H9 (cell line): ENCODE results near the gene UXT. TPM values are rescaled to one million over a fixed set of nuclear protein-coding genes. Genes with fewer than 3 reads are reported as not detected.

Experiments used
- DNase-seq: peaks from one replicate; pipeline ENCODE4 v3.0.0-alpha.2; 2017
- H2AFZ ChIP-seq: one replicate; pipeline ENCODE4 v1.6.1; 2013; ENCODE audit warnings: mild to moderate bottlenecking, low read length, control low read depth, moderate library complexity
- H2AK5ac ChIP-seq: 2 replicates; pipeline ENCODE4 v1.6.1; 2013; ENCODE audit warnings: low read length, control low read depth, mixed read lengths; ENCODE audit not compliant: insufficient read length
- H2BK120ac ChIP-seq: one replicate; pipeline ENCODE4 v1.6.1; 2013; ENCODE audit warnings: low read depth, mild to moderate bottlenecking, low read length, control low read depth, inconsistent platforms; ENCODE audit not compliant: poor library complexity, severe bottlenecking
- H2BK12ac ChIP-seq: 2 replicates; pipeline ENCODE4 v1.6.1; 2013; ENCODE audit warnings: low read length, control low read depth, mixed read lengths, low read depth; ENCODE audit not compliant: insufficient read length
- H2BK15ac ChIP-seq: 2 replicates; pipeline ENCODE4 v1.6.1; 2013; ENCODE audit warnings: low read depth, low read length, control low read depth
- H2BK20ac ChIP-seq: one replicate; pipeline ENCODE4 v1.6.1; 2013; ENCODE audit warnings: low read depth, mild to moderate bottlenecking, low read length, control low read depth, inconsistent platforms; ENCODE audit not compliant: poor library complexity, severe bottlenecking
- H2BK5ac ChIP-seq: 2 replicates; pipeline ENCODE4 v1.6.1; 2013; ENCODE audit warnings: low read length, control low read depth, mixed read lengths; ENCODE audit not compliant: insufficient read length
- H3K14ac ChIP-seq: 2 replicates; pipeline ENCODE4 v1.6.1; 2013; ENCODE audit warnings: low read length, control low read depth; ENCODE audit not compliant: insufficient read depth
- H3K18ac ChIP-seq: 2 replicates; pipeline ENCODE4 v1.6.1; 2013; ENCODE audit warnings: low read depth, mild to moderate bottlenecking, mixed read lengths, low read length, control low read depth; ENCODE audit not compliant: insufficient read length
- H3K23ac ChIP-seq: 2 replicates; pipeline ENCODE4 v1.6.1; 2013; ENCODE audit warnings: low read length, control low read depth, mixed read lengths, low read depth; ENCODE audit not compliant: insufficient read length
- H3K23me2 ChIP-seq: 2 replicates; pipeline ENCODE4 v1.6.1; 2013; ENCODE audit warnings: low read depth, mild to moderate bottlenecking, mixed read lengths, low read length, control low read depth; ENCODE audit not compliant: insufficient read length, poor library complexity, severe bottlenecking
- H3K27ac ChIP-seq: 2 replicates; pipeline ENCODE4 v1.5.1; 2013; ENCODE audit warnings: low read length, control low read depth, mixed read lengths, low read depth; ENCODE audit not compliant: insufficient read length
- H3K27me3 ChIP-seq: 2 replicates; pipeline ENCODE4 v1.6.1; 2013; ENCODE audit warnings: low read length, control low read depth, inconsistent platforms; ENCODE audit not compliant: insufficient read depth
- H3K4ac ChIP-seq: 2 replicates; pipeline ENCODE4 v1.6.1; 2013; ENCODE audit warnings: low read depth, mild to moderate bottlenecking, control low read depth, inconsistent platforms, low read length, moderate library complexity
- H3K4me1 ChIP-seq: 2 replicates; pipeline ENCODE4 v1.6.1; 2013; ENCODE audit warnings: low read length, control low read depth, inconsistent platforms; ENCODE audit not compliant: insufficient read depth
- H3K4me2 ChIP-seq: 2 replicates; pipeline ENCODE4 v1.6.1; 2013; ENCODE audit warnings: low read length, control low read depth, mixed read lengths; ENCODE audit not compliant: insufficient read length, insufficient read depth
- H3K56ac ChIP-seq: 2 replicates; pipeline ENCODE4 v1.6.1; 2013; ENCODE audit warnings: low read depth, mild to moderate bottlenecking, mixed read lengths, low read length, control low read depth; ENCODE audit not compliant: insufficient read length
- H3K79me1 ChIP-seq: 2 replicates; pipeline ENCODE4 v1.6.1; 2013; ENCODE audit warnings: low read depth, mild to moderate bottlenecking, moderate library complexity, low read length, control low read depth, inconsistent platforms; ENCODE audit not compliant: insufficient read depth, poor library complexity, severe bottlenecking
- H3K79me2 ChIP-seq: 2 replicates; pipeline ENCODE4 v1.6.1; 2013; ENCODE audit warnings: low read length, control low read depth, inconsistent platforms; ENCODE audit not compliant: insufficient read depth
- H3K9ac ChIP-seq: 2 replicates; pipeline ENCODE4 v1.6.1; 2013; ENCODE audit warnings: low read length, control low read depth, mixed read lengths; ENCODE audit not compliant: insufficient read length; ENCODE audit errors: extremely low read depth
- H3K9me3 ChIP-seq: one replicate; pipeline ENCODE4 v1.6.1; 2013; ENCODE audit warnings: low read depth, low read length, inconsistent platforms; ENCODE audit not compliant: control insufficient read depth
- H3T11ph ChIP-seq: one replicate; pipeline ENCODE4 v1.6.1; 2013; ENCODE audit warnings: mild to moderate bottlenecking, low read length, control low read depth, inconsistent platforms
- H4K20me1 ChIP-seq: one replicate; pipeline ENCODE4 v1.6.1; 2013; ENCODE audit not compliant: control insufficient read depth, insufficient read length, insufficient read depth
- H4K5ac ChIP-seq: 2 replicates; pipeline ENCODE4 v1.6.1; 2013; ENCODE audit warnings: low read depth, mild to moderate bottlenecking, mixed read lengths, low read length, control low read depth; ENCODE audit not compliant: insufficient read length
- H4K8ac ChIP-seq: replicated peaks from 2 replicates; pipeline ENCODE4 v1.6.1; 2013; ENCODE audit warnings: low read length, control low read depth, mixed read lengths, low read depth; ENCODE audit not compliant: insufficient read length
- H4K91ac ChIP-seq: 2 replicates; pipeline ENCODE4 v1.6.1; 2013; ENCODE audit warnings: low read depth, mild to moderate bottlenecking, moderate library complexity, mixed read lengths, low read length, control low read depth; ENCODE audit not compliant: insufficient read length
- H3K27ac Mint-ChIP-seq, 3 experiments: 2 replicates in 2 of 3; 3 replicates in 1 of 3; pipeline ENCODE4 v1.8.0; 2020 to 2021; ENCODE audit warnings: mixed read lengths in 3 of 3, mild to moderate bottlenecking in 1 of 3, moderate library complexity in 1 of 3
- H3K27me3 Mint-ChIP-seq: 2 replicates; pipeline ENCODE4 v1.8.0; 2021; ENCODE audit warnings: low read depth, mild to moderate bottlenecking, moderate library complexity, mixed read lengths
- H3K36me3 Mint-ChIP-seq, 3 experiments: 2 replicates in 2 of 3; 3 replicates in 1 of 3; pipeline ENCODE4 v1.8.0; 2020 to 2021; ENCODE audit warnings: low read depth in 3 of 3, mixed read lengths in 3 of 3; ENCODE audit not compliant: insufficient read depth in 1 of 3
- H3K4me1 Mint-ChIP-seq, 2 experiments: 2 replicates each; pipeline ENCODE4 v1.8.0; 2020; ENCODE audit warnings: mixed read lengths in 2 of 2
- H3K4me3 Mint-ChIP-seq, 2 experiments: 2 replicates in 1 of 2; 3 replicates in 1 of 2; pipeline ENCODE4 v1.8.0; 2020 to 2021; ENCODE audit warnings: mild to moderate bottlenecking in 2 of 2, mixed read lengths in 2 of 2, moderate library complexity in 1 of 2
- H3K9me3 Mint-ChIP-seq, 2 experiments: 2 replicates in 1 of 2; 3 replicates in 1 of 2; pipeline ENCODE4 v1.8.0; 2020; ENCODE audit warnings: mild to moderate bottlenecking in 2 of 2, mixed read lengths in 2 of 2, moderate library complexity in 1 of 2
- WGBS: extraction: QIAGEN DNeasy Blood & Tissue Kit; methylation state at CpG from one replicate; pipeline ENCODE4 v1.1.7; 2013; ENCODE audit warnings: missing lambda C conversion rate, low lambda C conversion rate, mixed read lengths; ENCODE audit not compliant: insufficient read length; ENCODE audit errors: extremely low coverage; 5-methylcytosine and 5-hydroxymethylcytosine counted together
- total RNA-seq: library from RNA; stranded (reverse); gene quantifications from 2 replicates; pipeline ENCODE4 v1.2.1, GENCODE V29; 2021
- TF ChIP-seq, protein P1 (sequence below): fragments of 200-600 bp; sonication (generic); conservative IDR thresholded peaks from 3 replicates; pipeline ENCODE4 v1.8.0; 2021; ENCODE audit warnings: antibody characterized with exemption, mild to moderate bottlenecking

The UXT gene
- total RNA-seq, 1 experiment from 2014 or later = 95.1 TPM

- Histone ChIP-seq H3K18ac (no peak overlapping the region), H3K27me3 (no peaks in the 10 kb centered on the region), H3K23ac (no peak overlapping the region), H4K20me1 (no peaks in the 10 kb centered on the region), H3K79me2 (no peaks in the 10 kb centered on the region), H2AK5ac (no peak overlapping the region), H2BK120ac (no peak overlapping the region), H2BK15ac (no peak overlapping the region), H3K14ac (no peak overlapping the region), H3K23me2 (no peaks in the 10 kb centered on the region), H2BK20ac (no peak overlapping the region), H2BK12ac (no peak overlapping the region), H3K9ac (no peak overlapping the region), H2BK5ac (no peak overlapping the region), H3K56ac (no peak overlapping the region), H2AFZ (no peak overlapping the region), H4K5ac (no peak overlapping the region), H3K27ac (no peak overlapping the region), H4K8ac (no peak overlapping the region), H4K91ac (no peak overlapping the region), H3K79me1 (no peaks in the 10 kb centered on the region), H3K4me1 (peaks cover under 1% of the 10 kb centered on the region; the same call in 1 of the 2 replicates), H3K4ac (no peak overlapping the region), H3T11ph (no peak overlapping the region), H3K4me2 (no peak overlapping the region), H3K9me3 (peaks cover 35% of the 10 kb centered on the region)
- DNase-seq = no peak
- TF ChIP-seq, protein P1, sequence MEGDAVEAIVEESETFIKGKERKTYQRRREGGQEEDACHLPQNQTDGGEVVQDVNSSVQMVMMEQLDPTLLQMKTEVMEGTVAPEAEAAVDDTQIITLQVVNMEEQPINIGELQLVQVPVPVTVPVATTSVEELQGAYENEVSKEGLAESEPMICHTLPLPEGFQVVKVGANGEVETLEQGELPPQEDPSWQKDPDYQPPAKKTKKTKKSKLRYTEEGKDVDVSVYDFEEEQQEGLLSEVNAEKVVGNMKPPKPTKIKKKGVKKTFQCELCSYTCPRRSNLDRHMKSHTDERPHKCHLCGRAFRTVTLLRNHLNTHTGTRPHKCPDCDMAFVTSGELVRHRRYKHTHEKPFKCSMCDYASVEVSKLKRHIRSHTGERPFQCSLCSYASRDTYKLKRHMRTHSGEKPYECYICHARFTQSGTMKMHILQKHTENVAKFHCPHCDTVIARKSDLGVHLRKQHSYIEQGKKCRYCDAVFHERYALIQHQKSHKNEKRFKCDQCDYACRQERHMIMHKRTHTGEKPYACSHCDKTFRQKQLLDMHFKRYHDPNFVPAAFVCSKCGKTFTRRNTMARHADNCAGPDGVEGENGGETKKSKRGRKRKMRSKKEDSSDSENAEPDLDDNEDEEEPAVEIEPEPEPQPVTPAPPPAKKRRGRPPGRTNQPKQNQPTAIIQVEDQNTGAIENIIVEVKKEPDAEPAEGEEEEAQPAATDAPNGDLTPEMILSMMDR = no peak
- no peak overlapping the region for H3K4me3 Mint-ChIP-seq
- H3K4me1 Mint-ChIP-seq = peaks cover 6 to 22% of the 10 kb centered on the region in 2 experiments
- WGBS = no CpG with 5 or more reads among the region's 14 CpGs
- peaks cover 47 to 53% of the 10 kb centered on the region in 2 experiments for H3K9me3 Mint-ChIP-seq
- peaks cover 24 to 32% (median 27%) of the 10 kb centered on the region in 3 experiments for H3K36me3 Mint-ChIP-seq
- no peaks in the 10 kb centered on the region; the same call in 1 of the 2 replicates for H3K27me3 Mint-ChIP-seq
- no peak overlapping the region for H3K27ac Mint-ChIP-seq
Observed at GRCh38 chrX:47633689-47634590, 25.0 kb downstream of the UXT start.
